ENCODE data around the gene TMEM169.

TMEM169 gene

GRCh38 chr2:216064014-216064630 is 17.6 kb upstream of the TMEM169 start:
- no peaks in the 10 kb centered on the region for H3K36me3 ChIP-seq (replicated peaks)

GRCh38 chr2:216064665-216065064 is 17.1 kb upstream of the TMEM169 start:
- no peak for DNase-seq
- Histone ChIP-seq H3K27me3 (replicated peaks) (no peaks in the 10 kb centered on the region), H3K27ac (no peak overlapping the region), H3K36me3 (replicated peaks) (no peaks in the 10 kb centered on the region), H3K4me3 (ENCODE audit: low read depth, low read length) (no peak overlapping the region)
- in situ Hi-C loops (cut with HindIII; ENCODE audit: low pct_ligation_motif_present, low sequenced_read_pairs) = no loop called here
- no peak for TF ChIP-seq CTCF (IDR thresholded peaks at IDR 0.05; ENCODE audit: low read depth, low read length, missing control alignments)

More at GRCh38 chr2:216064014-216064630, 17.6 kb upstream of the TMEM169 start:
- H3K4me3 ChIP-seq (ENCODE audit: low read depth, low read length) = no peak overlapping the region
- no peak for DNase-seq
- H3K27me3 ChIP-seq (replicated peaks) = no peaks in the 10 kb centered on the region
- TF ChIP-seq CTCF (IDR thresholded peaks at IDR 0.05; ENCODE audit: low read depth, low read length, missing control alignments) = no peak
- in situ Hi-C loops (cut with HindIII; ENCODE audit: low pct_ligation_motif_present, low sequenced_read_pairs) = no loop called here
- H3K27ac ChIP-seq = no peak overlapping the region

- Histone ChIP-seq H3K36me3 (replicated peaks) (no peaks in the 10 kb centered on the region), H3K27me3 (replicated peaks) (no peaks in the 10 kb centered on the region), H3K4me3 (ENCODE audit: low read depth, low read length) (no peak overlapping the region), H3K27ac (no peak overlapping the region)
- in situ Hi-C loops (cut with HindIII; ENCODE audit: low pct_ligation_motif_present, low sequenced_read_pairs) = no loop called here
- peak; percentile 64 for DNase-seq
- TF ChIP-seq CTCF (IDR thresholded peaks at IDR 0.05; ENCODE audit: low read depth, low read length, missing control alignments) = no peak
These were observed 15.5 kb upstream of the TMEM169 start for GRCh38 chr2:216066230-216066629.

- Histone ChIP-seq H3K36me3 (replicated peaks) (no peaks in the 10 kb centered on the region), H3K4me3 (ENCODE audit: low read depth, low read length) (no peak overlapping the region), H3K27ac (no peak overlapping the region), H3K27me3 (replicated peaks) (no peaks in the 10 kb centered on the region)
- TF ChIP-seq CTCF (IDR thresholded peaks at IDR 0.05; ENCODE audit: low read depth, low read length, missing control alignments) = no peak
- no peak for DNase-seq
- in situ Hi-C loops (cut with HindIII; ENCODE audit: low pct_ligation_motif_present, low sequenced_read_pairs) = no loop called here
These were observed 12.7 kb upstream of the TMEM169 start for GRCh38 chr2:216069028-216069427.

- H3K27ac ChIP-seq = no peak overlapping the region
- no peak for TF ChIP-seq CTCF (IDR thresholded peaks at IDR 0.05; ENCODE audit: low read depth, low read length, missing control alignments)
- no peaks in the 10 kb centered on the region for H3K36me3 ChIP-seq (replicated peaks)
- no peaks in the 10 kb centered on the region for H3K27me3 ChIP-seq (replicated peaks)
- no peak for DNase-seq
- no peak overlapping the region for H3K4me3 ChIP-seq (ENCODE audit: low read depth, low read length)
- in situ Hi-C loops (cut with HindIII; ENCODE audit: low pct_ligation_motif_present, low sequenced_read_pairs) = no loop called here
These were observed 11.5 kb upstream of the TMEM169 start for GRCh38 chr2:216070195-216070594.
